ENCODE data around the gene REC114.

DNA sequence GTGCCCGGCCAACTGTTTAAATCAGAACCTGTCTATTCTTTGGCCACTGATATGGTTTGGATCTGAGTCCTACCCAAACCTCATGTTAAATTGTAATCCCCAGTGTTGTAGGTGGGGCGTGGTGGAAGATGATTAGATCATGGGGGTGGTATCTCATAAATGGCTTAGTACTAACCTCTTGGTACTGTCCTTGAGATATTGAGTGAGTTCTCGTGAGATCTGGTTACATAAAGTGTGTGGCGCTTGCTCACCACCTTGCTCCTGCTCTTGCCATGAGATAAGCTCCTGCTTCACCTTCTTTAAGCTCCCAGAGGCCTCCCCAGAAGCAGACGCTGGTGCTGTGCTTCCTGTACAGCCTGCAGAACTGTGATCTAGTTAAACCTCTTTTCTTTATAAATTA, 42.4 kb downstream of the REC114 start:
- no peak for TF ChIP-seq POLR2A (IDR thresholded peaks at IDR 0.05; ENCODE audit: low read length)
- TF ChIP-seq GATA1 (IDR thresholded peaks at IDR 0.05; ENCODE audit: low read depth, low read length) = no peak
